ENCODE results near the gene RELCH.

GRCh38 chr18:62340996-62341395 is 153.9 kb downstream of the RELCH start:
- TF ChIP-seq EP300 (IDR thresholded peaks at IDR 0.05) (no peak), CTCF (IDR thresholded peaks at IDR 0.05) (no peak), POLR2AphosphoS5 (IDR thresholded peaks at IDR 0.05) (no peak), POLR2A (IDR thresholded peaks at IDR 0.05) (no peak)

Data from stomach (tissue), 4 donors.